ENCODE results near the gene RUNX3.

GRCh38 chr1:24973315-24973714 lies 43.2 kb upstream of the RUNX3 start:
- TF ChIP-seq POLR2A (IDR thresholded peaks at IDR 0.05; ENCODE audit: low read depth, low read length) (no peak), POLR2AphosphoS5 (IDR thresholded peaks at IDR 0.05; ENCODE audit: low read depth, low read length) (no peak)

Data from GM12892 (cell line).